ENCODE measurements around the gene A3GALT2.

A3GALT2 gene

DNA sequence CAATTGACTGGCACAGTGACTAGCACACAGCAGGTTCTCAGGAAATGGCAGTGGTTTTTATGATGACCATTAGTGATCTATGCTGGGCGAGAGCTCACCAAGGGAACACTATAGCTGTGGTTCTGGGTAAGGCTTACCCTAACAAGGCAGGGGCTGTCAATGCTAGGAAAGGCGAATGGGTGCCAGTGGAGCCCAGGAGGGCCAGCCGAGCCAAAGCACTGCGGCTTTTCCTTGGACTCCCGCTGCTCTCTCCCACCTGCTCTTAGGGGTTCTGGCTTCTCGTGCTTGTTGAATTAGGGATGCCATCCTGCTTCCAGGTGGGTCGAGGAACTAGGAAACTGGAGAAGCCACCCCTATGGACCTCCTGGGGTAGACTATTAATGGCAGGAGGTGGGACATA lies 10.0 kb upstream of the A3GALT2 start:
- no peak for DNase-seq

DNA sequence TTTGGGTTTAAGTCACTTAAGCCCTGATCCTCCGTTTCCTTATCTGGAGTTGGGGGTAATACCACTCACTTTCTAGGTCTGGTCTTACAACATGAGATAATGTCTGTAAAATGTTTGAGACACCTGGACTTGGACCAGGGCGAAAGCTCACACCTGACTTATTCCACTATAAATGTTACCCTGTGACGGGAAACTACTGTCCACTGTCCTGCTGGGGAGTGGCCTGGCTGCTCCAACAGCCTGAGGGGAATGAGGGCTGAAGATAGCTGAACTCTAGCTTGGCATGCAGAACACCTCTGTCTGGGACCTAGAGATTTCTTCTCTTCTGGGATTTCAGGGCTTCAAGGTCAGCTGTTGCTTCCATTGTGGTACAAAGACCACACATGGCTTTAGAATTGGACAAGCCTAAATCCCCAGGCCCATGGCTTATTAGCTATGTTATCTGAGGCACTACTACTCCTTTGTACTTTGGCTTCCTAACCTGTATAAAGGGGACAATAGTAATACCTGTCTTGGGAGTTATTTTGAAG lies 9.5 kb upstream of the A3GALT2 start:
- no peak for DNase-seq

DNA sequence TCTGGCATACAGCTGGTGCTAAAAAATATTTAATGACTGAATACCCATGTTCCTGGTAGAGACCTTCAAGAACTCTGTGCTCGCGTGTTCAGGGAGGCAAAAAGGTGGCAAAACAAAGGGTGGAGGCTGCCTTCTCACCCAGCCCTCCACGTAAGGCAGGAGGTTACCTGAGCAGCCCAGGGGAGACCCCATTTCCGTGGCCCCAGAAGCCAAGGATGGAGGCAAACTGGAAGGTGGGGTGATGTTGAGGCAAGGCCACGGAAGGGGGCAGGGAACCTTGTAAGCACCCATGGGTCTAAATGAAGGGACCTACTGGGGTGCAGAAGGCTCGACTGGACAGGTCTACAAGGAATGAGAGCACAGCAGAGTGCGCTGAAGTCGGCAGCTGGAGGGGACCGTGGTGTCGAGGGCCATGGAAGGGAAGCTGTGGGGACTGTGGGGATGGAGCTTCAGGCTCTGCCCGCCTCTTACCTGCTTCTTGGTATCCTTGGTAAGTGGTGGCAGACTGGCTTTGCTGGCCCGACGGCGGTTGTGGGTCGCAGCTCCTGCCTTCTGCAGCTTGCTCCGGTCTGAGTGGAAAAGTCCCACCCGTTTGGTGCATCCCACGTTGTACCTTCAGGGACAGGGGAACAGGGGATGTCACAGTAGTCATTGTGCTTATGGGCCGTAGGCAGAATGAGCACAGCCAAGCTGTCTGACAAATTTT lies 8.9 kb upstream of the A3GALT2 start:
- DNase-seq: no peak

DNA sequence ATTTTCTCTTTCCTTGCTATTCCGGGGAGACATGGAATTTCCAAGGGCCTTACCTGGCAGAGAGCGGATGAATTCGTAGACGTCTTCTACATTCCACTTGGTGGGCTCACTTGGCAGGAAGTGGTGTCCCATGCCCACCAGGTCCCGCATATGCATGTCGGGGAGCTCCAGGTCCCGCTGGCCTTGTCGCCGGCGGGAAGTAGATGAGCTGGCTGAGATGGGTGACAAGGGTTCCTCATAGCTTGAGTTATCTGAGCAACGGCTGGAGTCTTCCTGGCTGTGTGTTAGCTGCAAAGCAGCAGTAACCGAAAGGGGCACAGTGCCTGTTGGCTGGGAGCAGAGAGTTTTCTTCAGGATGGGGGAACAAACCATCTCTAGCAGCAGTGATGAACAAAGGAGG lies 7.9 kb upstream of the A3GALT2 start:
- DNase-seq: no peak

DNA sequence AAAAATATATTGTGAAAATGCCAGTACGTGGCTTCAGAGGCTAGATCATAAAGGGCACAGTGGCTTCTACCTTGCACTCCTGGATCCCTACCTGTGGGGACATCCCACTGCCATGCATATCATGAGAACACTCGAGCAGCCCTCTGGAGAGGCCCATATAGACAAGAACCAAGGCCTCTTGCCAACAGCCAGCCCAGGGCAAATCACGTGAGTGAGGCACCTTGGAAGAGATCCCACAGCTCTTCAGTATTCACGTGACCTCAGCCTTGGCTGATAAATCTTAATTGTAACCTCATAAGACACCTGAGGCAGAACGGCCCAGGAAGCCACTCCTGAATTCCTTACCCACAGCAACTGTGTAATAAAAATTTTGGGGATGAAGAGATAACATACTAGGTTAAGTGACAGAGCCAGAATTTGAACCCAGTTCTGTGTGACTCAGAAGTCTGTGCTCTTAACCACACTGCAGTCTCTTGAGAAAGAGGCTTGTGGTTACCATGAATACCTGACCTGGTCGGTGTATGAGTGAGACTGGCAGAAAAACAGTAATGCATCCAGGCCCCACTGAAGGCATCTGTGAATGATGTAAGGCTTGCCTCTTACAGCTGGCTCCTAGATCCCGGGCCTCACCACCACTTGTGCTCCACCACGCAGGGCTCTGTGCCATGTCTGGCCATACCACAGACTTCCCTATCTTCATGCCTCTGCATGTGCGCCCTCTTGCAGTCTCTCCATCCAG lies 6.9 kb upstream of the A3GALT2 start:
- DNase-seq: peak; percentile 15

DNA sequence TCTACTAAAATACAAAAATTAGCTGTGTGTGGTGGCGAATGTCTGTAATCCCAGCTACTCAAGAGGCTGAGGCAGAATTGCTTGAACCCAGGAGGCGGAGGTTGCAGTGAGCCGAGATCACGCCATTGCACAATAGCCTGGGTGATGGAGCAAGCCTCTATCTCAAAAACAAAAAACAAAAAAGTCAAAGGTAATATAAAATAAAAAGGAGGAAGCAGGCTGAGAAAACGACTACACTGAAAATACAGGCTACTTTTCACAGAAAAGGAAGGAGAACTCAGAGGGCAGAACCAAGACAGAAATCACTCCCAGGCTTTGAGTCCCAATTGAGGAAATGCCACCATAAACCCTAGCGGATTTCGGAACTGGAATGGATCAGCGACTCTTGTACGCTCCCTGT lies 5.9 kb upstream of the A3GALT2 start:
- no peak for DNase-seq

DNA sequence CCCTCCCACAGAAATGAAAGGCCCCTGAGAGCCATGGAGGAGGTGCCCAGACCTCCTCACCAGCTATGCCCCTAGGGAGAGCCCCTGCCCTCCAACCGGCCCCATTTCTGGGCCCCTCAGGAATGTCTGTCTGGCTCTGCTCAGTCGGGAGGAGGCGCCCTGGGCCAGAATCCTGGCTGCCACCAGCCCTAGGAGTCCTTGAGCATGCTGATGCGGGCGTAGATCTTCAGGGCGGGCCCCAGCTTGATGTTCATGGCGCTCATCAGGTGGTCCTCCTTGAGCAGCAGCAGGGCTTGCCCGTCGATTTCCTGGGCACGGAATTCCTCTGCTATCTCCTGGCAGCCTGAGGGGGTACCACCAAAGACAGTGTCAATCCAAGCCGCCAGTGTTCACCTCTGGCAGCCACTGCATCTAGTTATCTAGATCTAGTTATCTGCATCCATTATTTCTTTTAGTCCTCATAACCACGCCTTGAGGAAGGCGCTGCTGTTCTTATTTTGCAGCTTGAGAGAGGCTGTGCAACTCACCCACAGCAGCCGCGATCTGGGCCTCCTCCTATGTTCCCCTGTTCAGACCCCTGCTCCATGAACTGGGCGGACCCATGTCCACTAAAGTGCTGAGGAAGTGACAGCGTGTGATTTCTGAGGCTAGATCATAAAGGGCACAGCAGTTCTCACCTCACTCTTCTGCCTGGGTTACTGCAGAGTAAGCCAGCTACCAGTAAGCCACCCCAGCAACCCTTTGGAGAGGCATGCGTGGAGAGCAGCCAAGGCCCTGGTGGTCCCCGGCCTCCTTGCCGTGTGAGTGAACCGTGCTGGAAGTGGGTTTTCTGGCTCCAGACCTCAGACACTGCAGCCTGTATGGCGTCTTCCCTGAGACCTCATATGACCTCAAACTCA lies 4.0 kb upstream of the A3GALT2 start:
- no peak for DNase-seq

DNA sequence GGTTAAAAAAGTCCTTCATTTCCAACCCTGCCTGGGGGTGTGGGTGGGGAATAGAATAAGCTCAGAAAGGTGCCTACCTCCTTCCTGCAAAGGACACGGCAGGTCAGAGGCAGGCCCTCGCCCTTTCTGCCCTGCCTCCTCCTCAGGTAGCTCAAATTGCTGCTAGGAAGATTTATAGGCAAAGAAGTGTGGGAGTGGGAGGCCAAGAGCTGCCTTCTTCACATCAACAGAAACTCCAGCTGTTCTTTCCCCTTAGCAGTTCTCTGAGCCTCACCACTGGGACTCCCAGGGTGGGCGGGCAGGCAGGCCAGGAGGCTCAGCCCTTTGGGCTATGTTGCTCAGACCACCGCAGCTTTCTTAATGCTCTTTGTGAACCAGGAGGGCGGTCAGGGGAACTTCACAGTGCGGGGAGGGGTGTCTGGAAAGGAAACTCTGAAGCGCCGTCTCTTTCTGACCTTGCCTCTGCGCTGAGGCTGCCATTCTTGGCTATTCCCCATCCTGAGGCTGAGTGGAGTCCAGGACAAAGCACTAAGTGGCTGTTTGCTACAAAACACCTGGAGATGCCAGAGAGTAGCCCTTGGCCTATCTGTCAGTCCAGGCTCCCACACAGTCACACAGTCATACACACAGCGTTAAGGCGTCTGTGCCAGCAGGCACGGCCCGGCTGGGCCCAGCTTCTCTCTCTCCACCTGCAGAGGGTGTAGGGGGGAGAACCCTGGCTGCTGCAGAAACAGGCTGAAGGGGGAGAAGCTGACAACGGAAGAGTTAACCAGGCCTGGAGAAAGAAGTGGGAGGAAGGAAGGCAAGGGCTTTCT lies 3.0 kb upstream of the A3GALT2 start:
- DNase-seq: no peak

DNA sequence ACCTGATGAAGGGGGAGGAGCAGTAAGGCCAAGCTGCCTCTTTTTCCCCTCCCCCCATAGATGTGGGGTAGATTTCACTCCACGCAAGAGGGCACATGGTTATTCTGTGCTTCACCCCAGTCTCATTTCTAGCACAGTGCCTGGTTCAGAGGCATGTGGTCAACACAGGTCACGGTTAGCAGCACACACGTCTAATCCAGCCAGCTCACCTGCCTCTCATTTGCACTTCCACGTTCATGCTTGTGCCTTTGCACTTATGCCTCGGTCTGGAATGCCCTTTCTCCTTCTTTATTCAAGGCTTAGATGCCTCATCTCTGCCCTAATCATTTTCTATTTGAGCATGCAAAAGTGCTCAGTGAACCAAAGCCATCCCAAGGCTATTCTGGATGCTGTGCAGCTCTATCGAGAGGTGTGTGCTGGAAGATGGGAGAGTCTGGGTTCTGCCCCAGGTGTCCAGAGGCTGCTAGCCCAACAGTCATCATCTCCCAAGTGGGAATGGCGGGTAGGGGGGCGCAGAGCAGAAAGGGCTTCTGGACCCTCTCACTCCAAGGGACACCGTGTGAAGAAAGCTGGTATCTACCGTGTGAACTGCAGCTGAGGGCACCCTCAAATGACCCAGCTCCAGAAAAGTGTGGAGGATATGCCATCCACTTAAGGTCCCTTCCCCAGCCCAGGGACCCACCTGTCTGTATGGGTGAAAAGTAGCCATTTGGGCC lies 2.1 kb upstream of the A3GALT2 start:
- no peak for DNase-seq

DNA sequence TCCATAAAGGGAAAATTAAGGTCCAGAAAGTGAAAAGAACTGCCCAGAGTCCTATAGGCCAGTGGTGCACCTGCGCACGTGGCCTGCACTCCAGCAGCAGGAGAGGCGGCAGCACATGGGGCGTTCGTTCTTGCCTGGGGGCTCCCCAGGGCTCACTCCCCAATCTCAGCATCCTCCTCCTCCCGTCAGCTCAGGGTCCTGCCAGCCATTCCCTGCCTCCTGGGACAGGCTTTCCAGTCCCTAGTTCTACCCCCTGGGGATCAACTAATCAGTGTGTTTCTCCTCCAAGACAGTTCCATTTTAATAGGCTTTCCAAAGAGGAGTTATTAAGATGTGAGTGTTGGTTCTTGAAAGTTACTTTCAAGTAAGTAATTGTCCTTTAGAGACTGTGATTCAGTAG lies 1.2 kb upstream of the A3GALT2 start:
- DNase-seq: no peak

DNA sequence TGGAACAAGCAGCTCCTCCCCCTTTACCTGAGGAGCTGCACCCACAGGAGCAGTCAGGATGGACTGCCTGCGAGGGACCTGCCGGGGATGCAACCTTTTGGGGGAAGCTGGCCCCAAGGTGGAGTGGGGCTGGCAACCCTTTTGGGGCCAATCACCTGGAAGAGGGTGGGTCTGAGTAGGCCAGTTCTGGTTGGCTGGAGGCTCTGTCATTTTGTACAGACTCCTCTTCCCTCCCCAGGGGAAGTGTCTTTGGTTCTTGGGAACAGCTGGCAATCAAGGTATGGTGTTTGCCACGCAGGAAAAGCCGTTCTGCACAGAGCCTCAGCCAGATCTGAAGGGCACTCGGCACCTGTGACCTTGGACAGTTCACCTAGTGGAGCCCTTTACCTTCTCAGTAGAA lies 280 bp upstream of the A3GALT2 start:
- DNase-seq: peak; percentile 67

DNA sequence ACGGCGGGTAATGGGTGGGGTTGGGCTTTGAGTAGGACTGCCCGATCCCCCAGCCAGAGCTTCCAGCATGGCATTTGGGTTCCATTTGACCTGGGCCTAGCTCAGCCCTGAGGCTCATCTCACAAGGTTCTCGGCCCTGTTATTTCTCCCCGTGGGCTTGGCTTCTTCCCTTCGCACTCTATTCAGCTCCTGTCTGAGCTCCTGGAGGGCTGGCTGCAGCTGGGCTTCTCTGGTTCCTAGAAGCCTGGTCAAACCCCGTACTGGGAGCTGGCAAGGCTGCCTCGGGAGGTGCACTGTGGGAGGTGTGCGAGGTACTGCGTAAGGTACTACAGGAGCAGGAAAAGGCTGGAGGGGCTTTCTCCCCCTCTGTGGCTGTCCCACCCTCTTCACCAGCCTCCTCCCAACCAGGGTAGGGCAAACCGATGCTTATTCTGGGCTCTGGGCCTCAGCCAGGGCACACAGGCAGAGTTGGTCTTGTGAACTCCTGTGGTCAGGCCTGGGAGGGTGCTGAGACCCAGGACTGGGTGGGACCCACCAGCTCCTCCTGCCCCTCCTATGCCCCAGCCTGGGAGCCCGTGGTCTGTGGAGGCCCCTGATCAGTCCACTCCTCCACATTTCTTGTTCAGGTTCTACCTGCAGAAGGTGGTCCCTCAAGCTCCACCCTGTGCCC lies 814 bp downstream of the A3GALT2 start:
- DNase-seq: no peak

DNA sequence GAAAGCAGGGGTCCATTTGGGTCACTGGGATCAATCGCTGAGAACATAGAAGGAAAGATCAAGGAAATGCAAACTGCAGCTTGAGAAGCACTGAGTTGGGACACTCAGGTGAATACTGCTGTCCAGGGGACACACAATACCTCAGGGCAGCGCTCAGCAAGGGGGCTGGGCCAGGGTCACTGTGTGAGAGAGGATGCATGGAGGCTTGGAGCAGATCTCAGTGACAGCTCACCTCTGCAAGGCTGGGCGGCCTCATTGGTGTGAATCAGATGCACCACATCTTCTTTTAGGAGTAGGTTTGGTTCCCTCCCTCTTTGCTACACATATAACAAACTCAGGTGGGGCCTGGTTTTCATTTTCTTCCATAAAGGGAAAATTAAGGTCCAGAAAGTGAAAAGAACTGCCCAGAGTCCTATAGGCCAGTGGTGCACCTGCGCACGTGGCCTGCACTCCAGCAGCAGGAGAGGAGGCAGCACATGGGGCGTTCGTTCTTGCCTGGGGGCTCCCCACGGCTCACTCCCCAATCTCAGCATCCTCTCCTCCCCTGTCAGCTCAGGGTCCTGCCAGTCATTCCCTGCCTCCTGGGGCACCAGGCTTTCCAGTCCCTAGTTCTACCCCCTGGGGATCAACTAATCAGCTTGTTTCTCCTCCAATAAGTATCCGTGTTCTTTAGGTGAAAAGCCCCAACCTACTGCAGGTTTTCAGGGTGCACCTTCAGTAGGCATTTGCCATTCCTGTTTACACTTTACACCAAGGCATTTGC lies 1.5 kb downstream of the A3GALT2 start:
- DNase-seq: no peak

DNA sequence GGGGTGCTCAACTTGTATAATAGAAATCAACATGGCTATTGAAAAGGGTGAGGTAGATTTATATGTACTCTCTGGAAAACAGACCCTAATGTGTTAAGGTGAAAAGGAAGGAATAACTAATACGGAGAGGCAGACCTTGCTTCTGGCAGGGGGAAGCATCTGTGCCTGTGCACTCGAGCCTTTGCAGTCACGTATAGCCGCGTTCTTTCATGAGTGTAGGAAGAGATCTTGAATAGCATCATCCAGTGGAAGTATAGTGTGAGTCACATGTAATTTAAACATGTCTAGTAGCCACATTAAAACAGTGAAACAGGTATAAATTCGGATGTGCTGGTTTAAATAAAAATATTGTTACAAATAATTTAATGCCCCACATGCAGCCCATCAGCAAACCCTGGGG lies 3.0 kb downstream of the A3GALT2 start:
- no peak for DNase-seq

DNA sequence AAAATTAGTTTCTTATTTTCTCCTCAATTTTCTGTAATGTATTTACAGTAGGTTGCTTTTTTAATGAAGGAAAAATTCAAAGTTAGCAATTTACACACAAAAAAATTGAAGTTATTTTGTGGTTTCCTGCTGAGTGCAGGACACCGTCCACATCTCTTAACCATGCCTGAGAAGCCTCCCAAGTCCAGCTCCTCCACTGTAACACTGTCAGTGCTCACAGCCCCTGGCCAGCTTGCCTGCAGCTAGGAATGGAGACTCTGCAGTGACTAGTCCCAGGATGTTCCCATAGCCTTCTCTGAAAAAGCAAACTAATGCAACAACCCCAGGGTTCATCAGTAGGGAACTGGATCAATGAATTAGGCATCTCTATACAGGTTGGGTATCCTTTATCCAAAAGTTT lies 3.5 kb downstream of the A3GALT2 start:
- no peak for DNase-seq

DNA sequence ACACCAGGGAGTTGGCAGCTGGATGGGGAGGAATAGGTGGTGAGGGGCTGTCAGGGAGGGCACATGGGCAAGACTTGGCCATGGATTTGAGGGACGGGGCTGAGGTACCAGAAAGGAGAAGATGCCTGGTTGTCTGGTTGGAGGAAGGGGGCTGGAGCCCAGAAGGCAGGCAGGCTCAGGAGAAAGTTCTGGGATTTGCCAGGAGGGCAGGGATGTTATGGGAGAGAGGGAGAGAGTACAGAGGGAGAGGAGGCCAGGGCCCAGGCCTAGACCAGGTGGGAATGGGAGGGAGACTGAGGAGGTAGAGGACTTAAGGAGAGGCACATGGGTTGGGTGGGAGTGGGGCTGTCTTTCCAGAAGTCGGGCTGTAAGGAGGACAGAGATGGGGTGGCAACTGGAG lies 4.3 kb downstream of the A3GALT2 start:
- no peak for DNase-seq

DNA sequence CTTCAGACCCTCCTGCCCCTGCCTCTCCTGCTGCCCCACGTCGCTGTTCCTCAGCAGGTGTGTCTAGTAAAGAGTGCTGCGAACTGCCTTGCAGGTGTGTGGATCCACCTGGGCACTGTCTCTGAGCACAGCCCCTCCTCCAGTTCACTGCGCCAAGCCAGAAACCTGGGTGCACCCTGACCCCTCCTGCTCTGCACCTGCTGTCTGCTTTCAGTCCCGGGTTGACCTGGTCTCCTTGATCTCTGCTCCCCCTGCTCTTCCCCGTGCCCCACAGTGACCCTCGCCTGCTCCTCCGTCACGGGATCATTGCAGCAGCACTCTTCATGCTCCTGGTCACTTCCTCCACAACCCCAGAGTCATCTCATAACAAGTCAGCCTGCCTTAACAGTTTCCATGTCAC lies 6.5 kb downstream of the A3GALT2 start:
- no peak for DNase-seq

DNA sequence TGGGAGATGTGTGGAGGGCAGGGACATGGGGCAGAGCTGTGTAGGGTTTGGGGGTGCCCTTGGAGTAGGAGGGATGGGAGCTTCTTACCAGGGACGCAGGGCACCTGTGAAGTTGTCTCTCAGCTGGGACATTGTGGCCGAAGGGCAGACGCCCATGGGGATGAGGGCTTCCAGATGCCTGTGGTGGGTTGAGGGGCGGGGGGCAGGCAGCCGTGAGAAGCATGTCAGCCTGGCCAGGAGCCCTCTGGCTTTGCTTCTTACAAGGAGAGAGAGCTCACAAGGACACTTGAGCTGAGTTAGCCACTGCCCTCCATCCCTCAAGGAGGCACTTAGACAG lies 8.5 kb downstream of the A3GALT2 start:
- no peak for DNase-seq

DNA sequence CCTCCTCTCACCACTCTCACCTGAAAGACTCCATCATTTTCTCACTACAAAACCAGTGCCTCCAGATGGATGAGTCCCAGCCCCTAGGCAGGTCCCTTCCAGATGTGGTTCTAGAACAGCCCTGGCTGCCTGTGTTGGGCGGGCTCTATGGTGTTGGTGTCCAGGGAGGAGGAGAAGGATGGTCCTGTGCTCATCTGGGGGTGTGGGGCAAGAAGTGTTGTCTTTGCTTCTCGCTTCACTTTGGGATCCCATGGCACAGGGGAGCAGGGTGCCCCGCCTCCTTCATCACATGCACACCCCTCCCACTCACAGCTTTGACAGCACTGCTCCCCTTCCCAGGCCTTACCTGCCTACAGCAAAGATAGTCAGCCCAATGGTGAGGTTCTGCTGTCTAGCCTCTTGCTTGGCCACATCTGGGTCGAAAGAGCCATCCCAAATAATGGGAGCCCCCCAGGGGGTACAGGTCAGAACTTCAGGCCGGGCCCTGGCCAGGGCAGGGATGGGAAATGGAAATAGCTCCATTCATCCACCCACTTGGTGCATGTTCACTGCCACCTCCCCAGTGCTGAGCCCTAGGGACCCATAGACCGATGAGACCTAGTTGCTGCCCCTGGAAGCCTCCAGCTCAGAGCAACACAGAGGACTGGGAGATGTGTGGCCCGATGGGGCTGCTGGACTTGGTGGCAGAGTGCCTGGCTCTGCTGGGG lies 9.0 kb downstream of the A3GALT2 start:
- DNase-seq: no peak

DNA sequence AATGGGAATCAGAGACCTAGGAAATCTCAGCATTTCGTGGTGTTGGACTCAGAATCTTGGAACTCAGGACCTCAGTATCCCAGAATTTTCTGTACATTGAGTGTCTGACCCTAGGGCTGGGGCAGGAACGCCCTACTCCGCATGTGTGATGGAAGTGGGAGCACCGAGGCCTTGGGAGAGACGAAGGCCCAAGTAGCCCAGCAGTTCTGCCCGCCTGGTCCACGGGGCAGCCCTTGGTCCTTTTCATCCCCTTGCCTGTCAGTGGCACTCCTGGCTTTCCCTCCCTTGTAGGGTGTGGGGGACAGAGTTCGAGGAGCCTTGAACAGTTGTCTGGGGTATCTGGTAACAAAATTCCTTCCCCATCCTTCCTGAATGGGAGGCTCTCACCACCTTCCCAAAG lies 10.2 kb downstream of the A3GALT2 start:
- no peak for DNase-seq
